GM23338 (cell line): ENCODE data around the gene TPM2. TPM values are rescaled to one million over a fixed set of nuclear protein-coding genes. Genes with fewer than 3 reads are reported as not detected.

ENCODE experiments used
- ATAC-seq: fragments of 200-7000 bp; cut with Tn5 transposase; 3 replicates; pipeline ENCODE4 v1.9.1; 2020
- DNase-seq: peaks from one replicate; pipeline ENCODE4 v3.0.0-alpha.2; 2015; ENCODE audit warnings: low spot score
- H2AFZ ChIP-seq: fragments of 200-600 bp; sonication (generic); 2 replicates; pipeline ENCODE4 v1.8.0; 2016; ENCODE audit warnings: antibody characterized with exemption, mild to moderate bottlenecking, moderate library complexity
- H3F3A ChIP-seq: fragments of 200-600 bp; sonication (generic); replicated peaks from 2 replicates; pipeline ENCODE4 v1.8.0; 2017; ENCODE audit warnings: antibody characterized with exemption, mixed run types, low read depth
- H3K27ac ChIP-seq: fragments of 200-600 bp; sonication (generic); 2 replicates; pipeline ENCODE4 v1.6.1; 2016; ENCODE audit warnings: low read depth
- H3K27me3 ChIP-seq: fragments of 200-600 bp; sonication (generic); 2 replicates; pipeline ENCODE4 v1.8.0; 2016; ENCODE audit warnings: mild to moderate bottlenecking, mixed run types, moderate library complexity; ENCODE audit not compliant: insufficient read depth
- H3K36me3 ChIP-seq: fragments of 200-600 bp; sonication (generic); 2 replicates; pipeline ENCODE4 v1.8.0; 2016; ENCODE audit warnings: mild to moderate bottlenecking; ENCODE audit not compliant: insufficient read depth
- H3K4me1 ChIP-seq: fragments of 200-600 bp; sonication (generic); 2 replicates; pipeline ENCODE4 v1.8.0; 2016; ENCODE audit warnings: mild to moderate bottlenecking, moderate library complexity; ENCODE audit not compliant: insufficient read depth
- H3K4me2 ChIP-seq: fragments of 200-600 bp; sonication (generic); 2 replicates; pipeline ENCODE4 v1.7.1; 2017; ENCODE audit warnings: mixed run types
- H3K4me3 ChIP-seq: fragments of 200-600 bp; sonication (generic); 2 replicates; pipeline ENCODE4 v1.6.1; 2016; ENCODE audit warnings: mixed run types
- H3K79me2 ChIP-seq: fragments of 200-600 bp; sonication (generic); replicated peaks from 2 replicates; pipeline ENCODE4 v1.8.0; 2017; ENCODE audit warnings: mild to moderate bottlenecking; ENCODE audit not compliant: insufficient read depth
- H3K9me2 ChIP-seq: fragments of 200-600 bp; sonication (generic); 2 replicates; pipeline ENCODE4 v1.8.0; 2017; ENCODE audit not compliant: insufficient read depth
- H4K20me1 ChIP-seq: fragments of 200-600 bp; sonication (generic); replicated peaks from 2 replicates; pipeline ENCODE4 v1.8.0; 2017; ENCODE audit warnings: mild to moderate bottlenecking; ENCODE audit not compliant: insufficient read depth
- H3K27ac Mint-ChIP-seq: 2 replicates; pipeline ENCODE4 v1.8.0; 2020; ENCODE audit warnings: inconsistent platforms, mild to moderate bottlenecking, moderate library complexity, mixed read lengths
- H3K27me3 Mint-ChIP-seq: 3 replicates; pipeline ENCODE4 v1.8.0; 2022; ENCODE audit warnings: low read depth, mild to moderate bottlenecking, moderate library complexity, mixed read lengths, inconsistent platforms; ENCODE audit not compliant: insufficient read depth, poor library complexity
- H3K36me3 Mint-ChIP-seq: 3 replicates; pipeline ENCODE4 v1.8.0; 2021; ENCODE audit warnings: low read depth, mild to moderate bottlenecking, inconsistent platforms, moderate library complexity, mixed read lengths
- H3K4me1 Mint-ChIP-seq: 3 replicates; pipeline ENCODE4 v1.8.0; 2020; ENCODE audit warnings: mild to moderate bottlenecking, inconsistent platforms, mixed read lengths
- H3K4me3 Mint-ChIP-seq: 3 replicates; pipeline ENCODE4 v1.8.0; 2021; ENCODE audit warnings: moderate library complexity, mild to moderate bottlenecking, inconsistent platforms, mixed read lengths
- H3K9me3 Mint-ChIP-seq: 3 replicates; pipeline ENCODE4 v1.8.0; 2020; ENCODE audit warnings: moderate library complexity, mild to moderate bottlenecking, inconsistent platforms, mixed read lengths
- CREB1 ChIP-seq: fragments of 250-450 bp; sonication (Bioruptor Pico); IDR thresholded peaks from 2 replicates; pipeline ENCODE4 v1.5.0; 2020; ENCODE audit warnings: low read depth, mild to moderate bottlenecking, moderate library complexity
- EZH2phosphoT487 ChIP-seq: fragments of 200-600 bp; sonication (generic); IDR thresholded peaks from one replicate; pipeline ENCODE4 v1.8.1; 2018; ENCODE audit warnings: antibody characterized with exemption; ENCODE audit not compliant: unreplicated experiment
- NANOG ChIP-seq: IDR thresholded peaks from 2 replicates; pipeline ENCODE4 v1.6.1; 2016; ENCODE audit warnings: antibody characterized with exemption, borderline replicate concordance
- STAT1 ChIP-seq: IDR thresholded peaks from one replicate; pipeline ENCODE4 v1.6.1; 2016; ENCODE audit warnings: antibody characterized with exemption; ENCODE audit not compliant: unreplicated experiment
- ZNF331 ChIP-seq: fragments of 250-450 bp; sonication (Bioruptor Pico); IDR thresholded peaks from 2 replicates; pipeline ENCODE4 v1.5.0; 2020; ENCODE audit warnings: low read depth, mild to moderate bottlenecking, moderate library complexity
- ZNF462 ChIP-seq: fragments of 250-450 bp; sonication (Bioruptor Pico); IDR thresholded peaks from 2 replicates; pipeline ENCODE4 v1.5.0; 2020; ENCODE audit warnings: mild to moderate bottlenecking, moderate library complexity
- polyA plus RNA-seq: library from polyadenylated mRNA; unstranded; fragments of >200 nt; fragmentation: Nextera tagmentation; extraction: Ambion mirVana; gene quantifications from 2 replicates; pipeline ENCODE4 v1.2.1, GENCODE V29; 2016
- total RNA-seq: library from RNA; depleted of rRNA; stranded (reverse); fragments of >200 nt; shearing (Covaris generic); gene quantifications from 2 replicates; pipeline ENCODE4 v1.2.3, GENCODE V29; 2014
- TF ChIP-seq, protein P1 (sequence below), 2 experiments: fragments of 200-600 bp in 1 of 2; sonication (generic) in 1 of 2; conservative IDR thresholded peaks; 2 replicates each; pipeline versions ENCODE4 v1.5.1 to v1.6.1; 2016 to 2017; ENCODE audit warnings: antibody characterized with exemption in 2 of 2, low read depth in 2 of 2, mild to moderate bottlenecking in 2 of 2, moderate library complexity in 1 of 2
- TF ChIP-seq, protein P2 (sequence below): IDR thresholded peaks from 2 replicates; pipeline ENCODE4 v1.6.1; 2016; ENCODE audit warnings: antibody characterized with exemption
- TF ChIP-seq, protein P3 (sequence below): IDR thresholded peaks from one replicate; pipeline ENCODE4 v1.6.1; 2018; ENCODE audit warnings: antibody characterized with exemption; ENCODE audit not compliant: unreplicated experiment

The TPM2 gene
- total and polyA plus RNA-seq, 2 experiments from 2014 or later = 116 to 488 TPM

DNA sequence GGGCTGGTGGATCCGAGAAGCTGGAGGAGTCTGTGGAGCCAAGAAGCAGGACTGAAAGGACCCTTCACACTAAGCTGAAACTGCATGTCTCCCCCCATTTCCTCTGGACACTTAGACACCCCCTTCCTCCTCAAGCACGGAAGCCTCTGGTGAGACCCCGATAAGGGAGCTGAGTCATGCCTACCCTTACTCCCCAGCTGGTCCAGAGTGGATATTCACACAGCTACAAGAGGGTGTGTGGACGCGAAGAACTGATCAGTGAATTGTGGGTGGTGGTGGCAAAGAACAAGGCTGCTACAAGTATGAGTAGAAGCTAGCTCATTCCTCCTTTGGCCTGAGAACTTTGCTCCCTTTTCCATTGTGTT lies 37.9 kb upstream of the TPM2 start:
- H4K20me1 ChIP-seq = peaks cover 4% of the 10 kb centered on the region; the same call in 1 of the 2 replicates
- no peak for DNase-seq
- H3K4me3 ChIP-seq = peak overlapping the region; percentile 26

DNA sequence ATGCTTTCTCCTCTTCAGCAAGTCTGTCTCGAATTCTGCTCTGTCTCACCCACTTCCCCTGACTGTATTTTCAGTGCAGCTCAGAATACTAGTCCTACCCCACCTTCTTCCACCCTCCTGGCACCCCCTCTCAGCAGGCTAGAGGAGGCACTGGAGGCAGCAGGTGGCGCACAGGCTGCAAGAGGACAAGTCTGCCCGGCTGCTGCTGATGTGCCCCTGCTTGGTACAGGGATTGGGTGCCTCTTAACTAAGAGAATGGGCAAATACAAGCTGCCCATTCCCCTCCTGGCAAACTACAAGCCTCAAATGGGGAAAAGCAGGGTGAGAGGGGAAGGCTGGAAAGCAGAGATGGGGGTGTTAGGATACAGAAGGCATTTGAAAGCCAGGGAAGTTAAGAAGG lies 37.2 kb upstream of the TPM2 start:
- H3K4me1 ChIP-seq = peaks cover 41% of the 10 kb centered on the region
- peak; percentile 29 for DNase-seq
- H2AFZ ChIP-seq = no peak overlapping the region
- peaks cover 2% of the 10 kb centered on the region for H3K27me3 Mint-ChIP-seq
- no peaks in the 10 kb centered on the region for H3K27me3 ChIP-seq
- H3K36me3 Mint-ChIP-seq = peaks cover 36% of the 10 kb centered on the region
- H3K27ac ChIP-seq = peak overlapping the region; percentile 81
- TF ChIP-seq, protein P1, sequence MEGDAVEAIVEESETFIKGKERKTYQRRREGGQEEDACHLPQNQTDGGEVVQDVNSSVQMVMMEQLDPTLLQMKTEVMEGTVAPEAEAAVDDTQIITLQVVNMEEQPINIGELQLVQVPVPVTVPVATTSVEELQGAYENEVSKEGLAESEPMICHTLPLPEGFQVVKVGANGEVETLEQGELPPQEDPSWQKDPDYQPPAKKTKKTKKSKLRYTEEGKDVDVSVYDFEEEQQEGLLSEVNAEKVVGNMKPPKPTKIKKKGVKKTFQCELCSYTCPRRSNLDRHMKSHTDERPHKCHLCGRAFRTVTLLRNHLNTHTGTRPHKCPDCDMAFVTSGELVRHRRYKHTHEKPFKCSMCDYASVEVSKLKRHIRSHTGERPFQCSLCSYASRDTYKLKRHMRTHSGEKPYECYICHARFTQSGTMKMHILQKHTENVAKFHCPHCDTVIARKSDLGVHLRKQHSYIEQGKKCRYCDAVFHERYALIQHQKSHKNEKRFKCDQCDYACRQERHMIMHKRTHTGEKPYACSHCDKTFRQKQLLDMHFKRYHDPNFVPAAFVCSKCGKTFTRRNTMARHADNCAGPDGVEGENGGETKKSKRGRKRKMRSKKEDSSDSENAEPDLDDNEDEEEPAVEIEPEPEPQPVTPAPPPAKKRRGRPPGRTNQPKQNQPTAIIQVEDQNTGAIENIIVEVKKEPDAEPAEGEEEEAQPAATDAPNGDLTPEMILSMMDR (conservative IDR thresholded peaks at IDR 0.05; ENCODE audit: low read depth in 2 of 2) = peak in 1 of 2 experiments; percentile 29; a peak in 1 of 4 replicates
- TF ChIP-seq CREB1 (no peak), STAT1 (no peak), EZH2phosphoT487 (no peak), NANOG (no peak), ZNF462 (CRISPR knock-in tag) (no peak)
- TF ChIP-seq, protein P2, sequence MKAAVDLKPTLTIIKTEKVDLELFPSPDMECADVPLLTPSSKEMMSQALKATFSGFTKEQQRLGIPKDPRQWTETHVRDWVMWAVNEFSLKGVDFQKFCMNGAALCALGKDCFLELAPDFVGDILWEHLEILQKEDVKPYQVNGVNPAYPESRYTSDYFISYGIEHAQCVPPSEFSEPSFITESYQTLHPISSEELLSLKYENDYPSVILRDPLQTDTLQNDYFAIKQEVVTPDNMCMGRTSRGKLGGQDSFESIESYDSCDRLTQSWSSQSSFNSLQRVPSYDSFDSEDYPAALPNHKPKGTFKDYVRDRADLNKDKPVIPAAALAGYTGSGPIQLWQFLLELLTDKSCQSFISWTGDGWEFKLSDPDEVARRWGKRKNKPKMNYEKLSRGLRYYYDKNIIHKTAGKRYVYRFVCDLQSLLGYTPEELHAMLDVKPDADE = no peak
- TF ChIP-seq, protein P3, sequence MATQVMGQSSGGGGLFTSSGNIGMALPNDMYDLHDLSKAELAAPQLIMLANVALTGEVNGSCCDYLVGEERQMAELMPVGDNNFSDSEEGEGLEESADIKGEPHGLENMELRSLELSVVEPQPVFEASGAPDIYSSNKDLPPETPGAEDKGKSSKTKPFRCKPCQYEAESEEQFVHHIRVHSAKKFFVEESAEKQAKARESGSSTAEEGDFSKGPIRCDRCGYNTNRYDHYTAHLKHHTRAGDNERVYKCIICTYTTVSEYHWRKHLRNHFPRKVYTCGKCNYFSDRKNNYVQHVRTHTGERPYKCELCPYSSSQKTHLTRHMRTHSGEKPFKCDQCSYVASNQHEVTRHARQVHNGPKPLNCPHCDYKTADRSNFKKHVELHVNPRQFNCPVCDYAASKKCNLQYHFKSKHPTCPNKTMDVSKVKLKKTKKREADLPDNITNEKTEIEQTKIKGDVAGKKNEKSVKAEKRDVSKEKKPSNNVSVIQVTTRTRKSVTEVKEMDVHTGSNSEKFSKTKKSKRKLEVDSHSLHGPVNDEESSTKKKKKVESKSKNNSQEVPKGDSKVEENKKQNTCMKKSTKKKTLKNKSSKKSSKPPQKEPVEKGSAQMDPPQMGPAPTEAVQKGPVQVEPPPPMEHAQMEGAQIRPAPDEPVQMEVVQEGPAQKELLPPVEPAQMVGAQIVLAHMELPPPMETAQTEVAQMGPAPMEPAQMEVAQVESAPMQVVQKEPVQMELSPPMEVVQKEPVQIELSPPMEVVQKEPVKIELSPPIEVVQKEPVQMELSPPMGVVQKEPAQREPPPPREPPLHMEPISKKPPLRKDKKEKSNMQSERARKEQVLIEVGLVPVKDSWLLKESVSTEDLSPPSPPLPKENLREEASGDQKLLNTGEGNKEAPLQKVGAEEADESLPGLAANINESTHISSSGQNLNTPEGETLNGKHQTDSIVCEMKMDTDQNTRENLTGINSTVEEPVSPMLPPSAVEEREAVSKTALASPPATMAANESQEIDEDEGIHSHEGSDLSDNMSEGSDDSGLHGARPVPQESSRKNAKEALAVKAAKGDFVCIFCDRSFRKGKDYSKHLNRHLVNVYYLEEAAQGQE = no peak
- H3K79me2 ChIP-seq = peaks cover 43% of the 10 kb centered on the region
- ATAC-seq = peak; percentile 6; the same call in 2 of the 3 replicates
- peaks cover 4% of the 10 kb centered on the region; the same call in 1 of the 2 replicates for H4K20me1 ChIP-seq
- H3K4me3 ChIP-seq = 0 out of 2 replicates have a peak overlapping the region, but pooled peaks have one; percentile 26
- no peaks in the 10 kb centered on the region for H3K9me2 ChIP-seq
- no peak overlapping the region; the same call in 1 of the 2 replicates for H3K27ac Mint-ChIP-seq
- H3F3A ChIP-seq = no peaks in the 10 kb centered on the region
- peaks cover 10% of the 10 kb centered on the region for H3K36me3 ChIP-seq
- no peaks in the 10 kb centered on the region; the same call in 2 of the 3 replicates for H3K9me3 Mint-ChIP-seq
- H3K4me3 Mint-ChIP-seq = peak overlapping the region; percentile 23; the same call in 2 of the 3 replicates
- H3K4me1 Mint-ChIP-seq = peaks cover 7% of the 10 kb centered on the region; the same call in 2 of the 3 replicates
- H3K4me2 ChIP-seq = peak overlapping the region; percentile 53

More for the DNA sequence above, 37.9 kb upstream of the TPM2 start:
- Mint-ChIP-seq H3K27ac (no peak overlapping the region), H3K9me3 (no peaks in the 10 kb centered on the region; the same call in 2 of the 3 replicates), H3K4me3 (no peak overlapping the region), H3K4me1 (peaks cover 7% of the 10 kb centered on the region; the same call in 2 of the 3 replicates), H3K36me3 (peaks cover 30% of the 10 kb centered on the region), H3K27me3 (peaks cover 2% of the 10 kb centered on the region)
- no peak for TF ChIP-seq ZNF331 (CRISPR knock-in tag)
- H2AFZ ChIP-seq = no peak overlapping the region
- ATAC-seq = no peak
- peaks cover 43% of the 10 kb centered on the region for H3K79me2 ChIP-seq
- peak overlapping the region; percentile 53 for H3K4me2 ChIP-seq
- peaks cover 10% of the 10 kb centered on the region for H3K36me3 ChIP-seq
- H3F3A ChIP-seq = peaks cover 1% of the 10 kb centered on the region; the same call in 1 of the 2 replicates
- H3K27ac ChIP-seq = peak overlapping the region; percentile 81; the same call in 1 of the 2 replicates
- H3K4me1 ChIP-seq = peaks cover 41% of the 10 kb centered on the region
- no peaks in the 10 kb centered on the region for H3K9me2 ChIP-seq
- H3K27me3 ChIP-seq = no peaks in the 10 kb centered on the region
